ENCODE data around the gene IGF2BP3.

The IGF2BP3 gene

DNA sequence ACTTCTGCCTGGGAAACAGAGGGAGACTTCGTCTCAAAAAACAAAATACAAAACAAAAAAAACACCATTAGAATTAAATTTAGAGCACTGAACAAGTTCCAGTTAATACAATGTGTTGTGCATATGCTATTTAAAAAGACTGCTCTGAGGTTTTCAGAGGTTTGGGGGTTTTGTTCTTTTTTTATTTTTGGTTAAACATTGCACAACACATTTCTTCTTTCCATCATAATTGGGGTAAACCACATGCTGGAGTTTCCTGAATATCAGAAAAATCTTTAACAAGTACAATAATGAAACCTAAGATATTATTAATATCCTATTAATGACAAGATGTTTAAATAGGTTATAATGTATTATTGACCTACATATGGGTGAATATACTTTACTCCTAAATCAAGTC lies 26.3 kb downstream of the IGF2BP3 start:
- ATAC-seq: no peak
- no peak for TF ChIP-seq ZNF565 (CRISPR knock-in tag; conservative IDR thresholded peaks at IDR 0.05; ENCODE audit: low read depth)
- TF ChIP-seq TOX (CRISPR knock-in tag; IDR thresholded peaks at IDR 0.05; ENCODE audit: borderline replicate concordance): no peak
- TF ChIP-seq ARNTL (CRISPR knock-in tag; IDR thresholded peaks at IDR 0.05; ENCODE audit: borderline replicate concordance, low read depth): no peak

DNA sequence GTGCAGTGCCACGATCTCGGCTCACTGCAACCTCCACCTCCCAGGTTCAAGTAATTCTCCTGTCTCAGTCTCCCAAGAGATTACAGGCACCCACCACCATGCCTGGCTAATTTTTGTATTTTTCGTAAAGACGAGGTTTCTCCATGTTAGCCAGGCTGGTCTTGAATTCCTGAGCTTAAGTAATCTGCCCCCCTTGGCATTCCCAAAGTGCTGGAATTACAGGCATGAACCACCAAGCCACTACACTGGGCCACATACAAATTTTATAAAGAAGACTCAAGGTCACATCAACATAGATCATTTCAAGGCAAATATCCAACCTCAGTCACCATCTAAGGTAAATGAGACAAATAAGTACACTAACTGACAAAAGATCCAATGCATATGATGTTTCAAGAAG lies 32.1 kb downstream of the IGF2BP3 start:
- ATAC-seq: no peak
- TF ChIP-seq GLIS3 (CRISPR knock-in tag; IDR thresholded peaks at IDR 0.05): no peak
- TF ChIP-seq ISL1 (CRISPR knock-in tag; IDR thresholded peaks at IDR 0.05): no peak
- TF ChIP-seq RARB (CRISPR knock-in tag; IDR thresholded peaks at IDR 0.05): no peak
- no peak for TF ChIP-seq CSDC2 (CRISPR knock-in tag; IDR thresholded peaks at IDR 0.05)
- TF ChIP-seq TCF4 (CRISPR knock-in tag; IDR thresholded peaks at IDR 0.05; ENCODE audit: borderline replicate concordance): no peak
- no peak for TF ChIP-seq SNAI2 (CRISPR knock-in tag; IDR thresholded peaks at IDR 0.05)

- TF ChIP-seq ESRRG (CRISPR knock-in tag; IDR thresholded peaks at IDR 0.05) (no peak), PPARA (CRISPR knock-in tag; IDR thresholded peaks at IDR 0.05; ENCODE audit: borderline replicate concordance) (no peak), BACH2 (CRISPR knock-in tag; IDR thresholded peaks at IDR 0.05; ENCODE audit: borderline replicate concordance) (no peak), TOX (CRISPR knock-in tag; IDR thresholded peaks at IDR 0.05; ENCODE audit: borderline replicate concordance) (no peak), ZNF70 (CRISPR knock-in tag; IDR thresholded peaks at IDR 0.05) (no peak), PATZ1 (CRISPR knock-in tag; IDR thresholded peaks at IDR 0.05; ENCODE audit: borderline replicate concordance) (no peak), ZFP30 (CRISPR knock-in tag; IDR thresholded peaks at IDR 0.05) (no peak), ZNF8 (CRISPR knock-in tag; IDR thresholded peaks at IDR 0.05) (no peak), TCF4 (CRISPR knock-in tag; IDR thresholded peaks at IDR 0.05; ENCODE audit: borderline replicate concordance) (no peak), ZNF565 (CRISPR knock-in tag; conservative IDR thresholded peaks at IDR 0.05; ENCODE audit: low read depth) (no peak), SNAI2 (CRISPR knock-in tag; IDR thresholded peaks at IDR 0.05) (no peak), CSDC2 (CRISPR knock-in tag; IDR thresholded peaks at IDR 0.05) (no peak), RARB (CRISPR knock-in tag; IDR thresholded peaks at IDR 0.05) (no peak)
- TF ChIP-seq, protein P1, sequence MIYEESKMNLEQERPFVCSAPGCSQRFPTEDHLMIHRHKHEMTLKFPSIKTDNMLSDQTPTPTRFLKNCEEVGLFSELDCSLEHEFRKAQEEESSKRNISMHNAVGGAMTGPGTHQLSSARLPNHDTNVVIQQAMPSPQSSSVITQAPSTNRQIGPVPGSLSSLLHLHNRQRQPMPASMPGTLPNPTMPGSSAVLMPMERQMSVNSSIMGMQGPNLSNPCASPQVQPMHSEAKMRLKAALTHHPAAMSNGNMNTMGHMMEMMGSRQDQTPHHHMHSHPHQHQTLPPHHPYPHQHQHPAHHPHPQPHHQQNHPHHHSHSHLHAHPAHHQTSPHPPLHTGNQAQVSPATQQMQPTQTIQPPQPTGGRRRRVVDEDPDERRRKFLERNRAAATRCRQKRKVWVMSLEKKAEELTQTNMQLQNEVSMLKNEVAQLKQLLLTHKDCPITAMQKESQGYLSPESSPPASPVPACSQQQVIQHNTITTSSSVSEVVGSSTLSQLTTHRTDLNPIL (CRISPR knock-in tag; IDR thresholded peaks at IDR 0.05; ENCODE audit: low read depth): no peak
- TF ChIP-seq, protein P2, sequence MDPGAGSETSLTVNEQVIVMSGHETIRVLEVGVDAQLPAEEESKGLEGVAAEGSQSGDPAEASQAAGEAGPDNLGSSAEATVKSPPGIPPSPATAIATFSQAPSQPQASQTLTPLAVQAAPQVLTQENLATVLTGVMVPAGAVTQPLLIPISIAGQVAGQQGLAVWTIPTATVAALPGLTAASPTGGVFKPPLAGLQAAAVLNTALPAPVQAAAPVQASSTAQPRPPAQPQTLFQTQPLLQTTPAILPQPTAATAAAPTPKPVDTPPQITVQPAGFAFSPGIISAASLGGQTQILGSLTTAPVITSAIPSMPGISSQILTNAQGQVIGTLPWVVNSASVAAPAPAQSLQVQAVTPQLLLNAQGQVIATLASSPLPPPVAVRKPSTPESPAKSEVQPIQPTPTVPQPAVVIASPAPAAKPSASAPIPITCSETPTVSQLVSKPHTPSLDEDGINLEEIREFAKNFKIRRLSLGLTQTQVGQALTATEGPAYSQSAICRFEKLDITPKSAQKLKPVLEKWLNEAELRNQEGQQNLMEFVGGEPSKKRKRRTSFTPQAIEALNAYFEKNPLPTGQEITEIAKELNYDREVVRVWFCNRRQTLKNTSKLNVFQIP (CRISPR knock-in tag; IDR thresholded peaks at IDR 0.05; ENCODE audit: borderline replicate concordance, low read depth): no peak
- ATAC-seq: no peak
Observed at GRCh38 chr7:23434147-23434917, 36.0 kb downstream of the IGF2BP3 start.

GRCh38 chr7:23431702-23432199 lies 38.5 kb downstream of the IGF2BP3 start:
- no peak for TF ChIP-seq BACH2 (CRISPR knock-in tag; IDR thresholded peaks at IDR 0.05; ENCODE audit: borderline replicate concordance)
- no peak for TF ChIP-seq TCF4 (CRISPR knock-in tag; IDR thresholded peaks at IDR 0.05; ENCODE audit: borderline replicate concordance)
- no peak for TF ChIP-seq ISL1 (CRISPR knock-in tag; IDR thresholded peaks at IDR 0.05)
- no peak for TF ChIP-seq CSRNP3 (CRISPR knock-in tag; IDR thresholded peaks at IDR 0.05)
- TF ChIP-seq ARNTL (CRISPR knock-in tag; IDR thresholded peaks at IDR 0.05; ENCODE audit: borderline replicate concordance, low read depth): no peak
- TF ChIP-seq ZNF70 (CRISPR knock-in tag; IDR thresholded peaks at IDR 0.05): no peak
- ATAC-seq: no peak

DNA sequence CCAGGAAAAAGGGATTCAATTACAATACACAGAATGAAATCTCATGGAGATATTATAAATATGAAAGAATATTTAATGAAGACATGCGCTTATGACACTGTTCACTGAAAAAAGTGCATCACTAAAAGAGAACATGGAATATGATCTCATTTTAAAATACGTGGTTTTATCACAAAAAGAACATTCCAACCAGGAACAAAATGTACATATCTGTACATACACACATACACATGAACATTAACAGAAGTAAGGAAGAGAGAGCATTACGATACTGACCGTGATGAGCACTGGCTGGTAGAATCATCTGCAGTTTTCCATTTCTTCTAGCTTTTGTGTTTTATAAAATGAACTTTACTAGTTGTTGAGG lies 39.4 kb downstream of the IGF2BP3 start:
- TF ChIP-seq ZNF565 (CRISPR knock-in tag; conservative IDR thresholded peaks at IDR 0.05; ENCODE audit: low read depth) (no peak), ZNF70 (CRISPR knock-in tag; IDR thresholded peaks at IDR 0.05) (no peak)
- peak; percentile 5; the same call in 1 of the 3 replicates for ATAC-seq

Measured in SK-N-SH treated with all-trans-retinoic acid at 6 μM for 48 hours (cell line).